T-helper 2 cell treated with Interferon-gamma antibody and Interleukin-4, amounts not matched to agents 5 μg/mL and 100 μg/mL, for 36 hours (primary cell): ENCODE data around the gene GALNS.

Experiments used
- DNase-seq: peaks from one replicate; pipeline ENCODE4 v3.0.0; 2021; ENCODE audit warnings: low spot score
- H3K27ac Mint-ChIP-seq: one replicate; pipeline ENCODE4 v1.8.0; 2021; ENCODE audit warnings: mild to moderate bottlenecking, mixed read lengths
- H3K27me3 Mint-ChIP-seq: one replicate; pipeline ENCODE4 v1.8.0; 2021; ENCODE audit warnings: low read depth, mixed read lengths
- H3K36me3 Mint-ChIP-seq: one replicate; pipeline ENCODE4 v1.8.0; 2021; ENCODE audit warnings: low read depth, mixed read lengths
- H3K4me1 Mint-ChIP-seq: one replicate; pipeline ENCODE4 v1.8.0; 2021; ENCODE audit warnings: low read depth, mixed read lengths
- H3K4me3 Mint-ChIP-seq: one replicate; pipeline ENCODE4 v1.8.0; 2022; ENCODE audit warnings: mild to moderate bottlenecking, moderate library complexity, mixed read lengths
- H3K9me3 Mint-ChIP-seq: one replicate; pipeline ENCODE4 v1.8.0; 2021; ENCODE audit warnings: mixed read lengths

GALNS gene

GRCh38 chr16:88847654-88848053 lies 9.1 kb downstream of the GALNS start:
- Mint-ChIP-seq H3K4me3 (no peak overlapping the region), H3K27me3 (no peaks in the 10 kb centered on the region), H3K4me1 (no peaks in the 10 kb centered on the region), H3K27ac (no peak overlapping the region), H3K36me3 (no peaks in the 10 kb centered on the region), H3K9me3 (no peaks in the 10 kb centered on the region)
- DNase-seq = no peak

DNA sequence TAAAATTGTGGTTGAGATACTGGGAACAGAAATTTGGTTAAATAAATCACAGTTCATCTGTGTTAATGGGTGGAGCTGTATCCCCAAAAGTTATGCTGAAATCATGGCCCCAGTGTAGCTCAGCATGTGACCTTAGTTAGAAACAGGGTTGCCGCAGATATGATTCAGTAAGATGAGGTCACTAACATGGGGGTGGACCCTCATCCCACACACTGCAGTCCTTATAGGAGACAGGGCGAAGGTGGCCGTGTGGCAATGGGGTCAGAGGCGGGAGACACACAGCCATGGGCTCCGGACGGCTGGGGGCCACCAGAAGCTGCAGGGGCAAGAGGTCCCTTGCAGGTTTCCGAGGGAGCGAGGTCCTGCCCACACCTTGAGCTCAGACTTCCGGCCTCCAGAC lies 10.7 kb downstream of the GALNS start:
- Mint-ChIP-seq H3K27me3 (no peaks in the 10 kb centered on the region), H3K27ac (no peak overlapping the region), H3K9me3 (no peaks in the 10 kb centered on the region), H3K4me1 (no peaks in the 10 kb centered on the region), H3K36me3 (no peaks in the 10 kb centered on the region), H3K4me3 (no peak overlapping the region)
- DNase-seq = no peak

DNA sequence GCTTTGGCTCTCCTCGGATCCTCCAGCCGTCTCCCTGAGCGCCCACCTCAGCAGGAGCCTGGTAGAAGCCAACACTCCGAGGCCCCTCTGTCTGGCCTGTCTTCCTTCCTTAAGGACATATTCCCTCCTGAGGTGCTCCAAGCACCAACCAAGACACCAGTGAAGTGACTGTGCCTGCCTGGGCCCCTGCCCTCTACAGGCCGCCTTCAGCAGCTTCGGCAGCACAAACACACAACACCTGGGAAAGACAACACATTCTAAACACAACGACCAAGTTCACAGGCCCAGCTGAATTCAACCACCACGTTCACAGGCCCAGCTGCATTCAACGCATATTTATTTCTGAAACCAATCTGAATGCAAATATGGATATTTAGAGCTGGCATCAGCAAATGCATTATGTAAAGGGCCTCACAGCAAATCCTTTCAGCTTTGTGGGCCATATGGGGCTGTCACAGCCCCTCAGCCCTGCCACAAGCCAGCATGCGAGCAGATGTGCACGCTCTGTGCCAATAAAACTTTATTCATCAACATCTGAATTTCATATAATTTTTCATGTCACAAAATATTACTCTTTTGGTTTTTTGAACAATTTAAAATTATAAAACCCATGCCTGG lies 12.2 kb downstream of the GALNS start:
- no peak overlapping the region for H3K27ac Mint-ChIP-seq
- H3K27me3 Mint-ChIP-seq = no peaks in the 10 kb centered on the region
- no peak overlapping the region for H3K4me3 Mint-ChIP-seq
- H3K36me3 Mint-ChIP-seq = no peaks in the 10 kb centered on the region
- H3K4me1 Mint-ChIP-seq = no peaks in the 10 kb centered on the region
- no peaks in the 10 kb centered on the region for H3K9me3 Mint-ChIP-seq
- DNase-seq = no peak

DNA sequence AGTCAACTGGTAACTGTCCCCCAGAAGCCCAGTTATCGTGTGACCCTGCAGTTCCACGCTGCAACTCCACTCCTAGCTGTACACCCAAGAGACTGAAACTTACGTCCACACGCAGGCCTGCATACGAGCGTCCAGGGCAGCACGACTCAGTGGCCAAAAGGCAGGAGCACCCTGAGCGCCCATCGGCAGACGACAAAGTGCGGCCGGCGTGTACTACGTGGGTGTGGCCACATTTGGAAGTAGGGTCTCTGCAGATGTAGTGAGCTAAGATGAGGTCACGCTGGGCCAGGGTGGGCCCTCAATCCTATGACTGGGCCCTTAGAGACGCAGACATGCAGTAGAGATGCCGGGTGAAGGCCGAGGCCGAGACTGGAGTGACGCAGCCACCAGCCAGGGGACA lies 13.5 kb downstream of the GALNS start:
- Mint-ChIP-seq H3K9me3 (no peaks in the 10 kb centered on the region), H3K4me3 (no peak overlapping the region), H3K27me3 (no peaks in the 10 kb centered on the region), H3K27ac (no peak overlapping the region), H3K4me1 (no peaks in the 10 kb centered on the region), H3K36me3 (no peaks in the 10 kb centered on the region)
- DNase-seq = no peak

DNA sequence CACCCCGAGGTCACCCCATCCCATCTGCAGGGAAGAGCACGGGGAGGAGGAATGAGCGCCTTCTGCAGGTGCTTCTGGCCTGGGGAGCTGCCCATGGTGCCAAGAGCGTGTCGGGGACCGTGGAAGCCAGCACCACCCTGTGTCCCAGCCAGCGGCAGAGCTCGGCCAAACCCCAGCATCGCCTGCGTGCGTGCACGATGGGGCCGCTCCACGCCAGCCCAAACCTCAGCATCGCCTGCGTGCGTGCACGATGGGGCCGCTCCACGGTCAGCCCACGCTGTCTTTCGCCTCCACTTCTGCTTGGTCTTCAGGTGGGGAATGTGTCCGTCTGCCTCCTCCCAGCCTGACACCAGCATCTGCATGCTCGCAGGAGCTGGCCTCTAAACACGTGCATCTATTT lies 13.9 kb downstream of the GALNS start:
- Mint-ChIP-seq H3K27ac (no peak overlapping the region), H3K36me3 (no peaks in the 10 kb centered on the region), H3K9me3 (no peaks in the 10 kb centered on the region), H3K27me3 (no peaks in the 10 kb centered on the region), H3K4me1 (no peaks in the 10 kb centered on the region), H3K4me3 (no peak overlapping the region)
- no peak for DNase-seq

DNA sequence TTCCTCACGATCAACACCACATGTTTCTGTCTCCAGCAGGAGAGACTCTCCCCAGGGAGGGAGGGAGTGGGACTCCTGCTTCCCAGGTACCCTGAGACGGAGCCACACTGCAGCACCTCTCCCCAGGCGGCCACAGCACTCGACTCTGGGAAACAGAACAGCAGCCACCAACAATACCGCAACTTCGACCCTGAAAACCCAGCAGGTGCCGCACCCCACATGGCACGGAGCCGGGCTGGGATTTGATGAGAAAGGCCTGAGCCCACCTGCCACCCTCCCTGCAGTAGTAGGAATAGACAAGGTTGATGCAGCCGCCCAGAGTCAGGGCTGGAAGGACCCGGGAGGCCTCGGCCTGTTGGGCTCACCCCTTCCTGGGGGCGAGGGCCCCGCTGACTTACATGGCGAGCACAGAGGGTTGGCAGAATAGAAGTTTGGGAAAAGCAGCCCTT lies 14.4 kb downstream of the GALNS start:
- Mint-ChIP-seq H3K36me3 (no peaks in the 10 kb centered on the region), H3K9me3 (no peaks in the 10 kb centered on the region), H3K4me1 (no peaks in the 10 kb centered on the region), H3K4me3 (no peak overlapping the region), H3K27ac (no peak overlapping the region), H3K27me3 (no peaks in the 10 kb centered on the region)
- no peak for DNase-seq

GRCh38 chr16:88841521-88842307 lies 15.0 kb downstream of the GALNS start:
- Mint-ChIP-seq H3K4me3 (no peak overlapping the region), H3K27me3 (no peaks in the 10 kb centered on the region), H3K4me1 (no peaks in the 10 kb centered on the region), H3K9me3 (no peaks in the 10 kb centered on the region), H3K27ac (no peak overlapping the region), H3K36me3 (no peaks in the 10 kb centered on the region)
- no peak for DNase-seq

GRCh38 chr16:88840600-88841215 lies 16.0 kb downstream of the GALNS start:
- Mint-ChIP-seq H3K27ac (no peak overlapping the region), H3K4me3 (no peak overlapping the region), H3K4me1 (no peaks in the 10 kb centered on the region), H3K9me3 (no peaks in the 10 kb centered on the region), H3K27me3 (no peaks in the 10 kb centered on the region), H3K36me3 (no peaks in the 10 kb centered on the region)
- no peak for DNase-seq

DNA sequence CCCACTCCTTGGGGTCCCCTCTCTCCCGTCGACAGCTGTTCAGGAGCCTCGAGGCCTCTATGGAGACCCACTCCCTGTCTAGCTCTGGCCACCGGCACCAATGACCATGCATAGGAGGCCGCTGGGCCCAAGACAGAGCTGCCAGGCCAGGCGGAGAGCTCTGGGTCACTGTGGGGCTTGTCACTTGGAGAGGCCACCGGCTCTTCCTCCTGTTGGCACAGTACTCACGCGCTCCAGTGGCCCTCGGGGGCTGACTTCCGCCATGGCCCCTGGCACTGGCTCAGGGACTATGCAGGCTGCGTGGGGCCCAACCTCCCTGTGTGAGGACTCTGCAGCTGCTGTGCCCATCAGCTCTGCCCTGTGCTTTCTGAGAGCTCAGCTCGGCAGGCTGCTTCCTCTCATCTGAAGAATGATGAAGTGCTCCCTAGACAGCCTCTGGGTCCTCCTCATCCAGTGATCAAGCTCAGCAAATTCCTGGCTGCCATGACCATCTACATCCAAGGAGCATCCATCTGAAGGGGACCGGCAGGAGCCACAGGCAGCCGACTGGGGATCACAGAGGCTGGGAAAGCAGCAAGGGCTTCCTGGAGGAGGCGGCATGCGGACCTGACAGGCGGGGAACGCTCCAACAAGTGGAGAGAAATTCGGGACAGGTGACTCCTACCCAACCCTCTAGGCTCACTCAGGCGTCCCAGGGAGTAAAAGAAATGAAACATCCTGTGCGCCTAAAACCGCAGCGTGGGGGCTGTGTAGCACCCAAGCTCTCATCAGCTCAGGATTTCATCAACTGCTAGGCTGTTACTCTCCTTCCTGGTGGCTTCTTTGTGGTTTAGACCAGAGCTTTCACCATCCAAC lies 16.8 kb downstream of the GALNS start:
- no peaks in the 10 kb centered on the region for H3K9me3 Mint-ChIP-seq
- no peaks in the 10 kb centered on the region for H3K36me3 Mint-ChIP-seq
- H3K27ac Mint-ChIP-seq = no peak overlapping the region
- no peak overlapping the region for H3K4me3 Mint-ChIP-seq
- no peaks in the 10 kb centered on the region for H3K4me1 Mint-ChIP-seq
- DNase-seq = no peak
- H3K27me3 Mint-ChIP-seq = no peaks in the 10 kb centered on the region

GRCh38 chr16:88839026-88839529 lies 17.7 kb downstream of the GALNS start:
- no peaks in the 10 kb centered on the region for H3K27me3 Mint-ChIP-seq
- no peaks in the 10 kb centered on the region for H3K36me3 Mint-ChIP-seq
- H3K9me3 Mint-ChIP-seq = no peaks in the 10 kb centered on the region
- no peaks in the 10 kb centered on the region for H3K4me1 Mint-ChIP-seq
- H3K27ac Mint-ChIP-seq = no peak overlapping the region
- no peak overlapping the region for H3K4me3 Mint-ChIP-seq
- no peak for DNase-seq

- H3K4me3 Mint-ChIP-seq = no peak overlapping the region
- H3K36me3 Mint-ChIP-seq = no peaks in the 10 kb centered on the region
- H3K4me1 Mint-ChIP-seq = no peaks in the 10 kb centered on the region
- H3K9me3 Mint-ChIP-seq = no peaks in the 10 kb centered on the region
- no peak overlapping the region for H3K27ac Mint-ChIP-seq
- no peak for DNase-seq
- H3K27me3 Mint-ChIP-seq = no peaks in the 10 kb centered on the region
Observed at GRCh38 chr16:88838566-88838965, 18.2 kb downstream of the GALNS start.

DNA sequence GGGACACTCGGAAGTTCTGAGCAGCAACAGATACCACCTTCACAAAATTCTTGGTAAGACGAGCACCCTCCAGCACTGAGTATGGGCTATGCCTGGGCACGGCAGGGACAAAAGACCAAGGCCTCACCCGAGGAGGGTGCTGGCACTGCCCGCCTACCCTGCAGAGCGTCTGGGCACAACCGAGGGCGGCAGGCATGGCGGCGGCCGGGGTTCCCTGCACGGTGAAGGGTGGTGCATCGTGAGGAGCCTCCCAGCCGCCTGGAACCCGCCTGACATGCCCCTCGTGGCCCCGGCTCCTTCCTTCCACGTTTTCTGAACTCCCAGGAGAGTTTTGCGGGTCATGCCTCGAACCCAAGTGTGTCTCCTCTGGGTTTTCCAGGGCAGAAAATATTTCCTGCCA lies 18.9 kb downstream of the GALNS start:
- Mint-ChIP-seq H3K4me1 (no peaks in the 10 kb centered on the region), H3K27me3 (no peaks in the 10 kb centered on the region), H3K36me3 (no peaks in the 10 kb centered on the region), H3K9me3 (no peaks in the 10 kb centered on the region), H3K27ac (no peak overlapping the region), H3K4me3 (no peak overlapping the region)
- no peak for DNase-seq

DNA sequence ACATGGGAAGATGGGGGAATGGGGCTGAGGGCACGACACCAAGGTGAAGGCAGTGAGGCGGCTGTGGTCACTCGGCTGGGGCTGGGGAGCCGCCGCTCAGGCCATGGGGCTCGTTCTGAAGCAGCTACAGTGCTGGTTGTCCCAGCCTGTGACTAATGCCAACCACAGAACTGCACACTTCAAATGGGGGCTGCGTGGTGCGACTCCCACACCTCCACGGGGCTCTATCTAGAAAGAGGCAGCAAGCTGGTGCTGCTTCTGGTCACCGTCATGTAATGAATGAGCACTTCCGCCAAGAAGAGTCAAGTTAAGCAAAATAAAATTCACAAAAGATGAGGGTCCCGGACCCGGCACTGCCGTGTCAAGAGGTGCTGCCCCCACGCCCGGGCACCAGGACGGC lies 20.0 kb downstream of the GALNS start:
- Mint-ChIP-seq H3K27ac (no peak overlapping the region), H3K4me3 (no peak overlapping the region), H3K27me3 (no peaks in the 10 kb centered on the region), H3K36me3 (no peaks in the 10 kb centered on the region), H3K4me1 (no peaks in the 10 kb centered on the region), H3K9me3 (no peaks in the 10 kb centered on the region)
- no peak for DNase-seq

- no peak overlapping the region for H3K27ac Mint-ChIP-seq
- no peaks in the 10 kb centered on the region for H3K4me1 Mint-ChIP-seq
- no peak for DNase-seq
- no peaks in the 10 kb centered on the region for H3K9me3 Mint-ChIP-seq
- H3K4me3 Mint-ChIP-seq = no peak overlapping the region
- H3K27me3 Mint-ChIP-seq = no peaks in the 10 kb centered on the region
- H3K36me3 Mint-ChIP-seq = no peaks in the 10 kb centered on the region
Observed at GRCh38 chr16:88835818-88836217, 20.9 kb downstream of the GALNS start.
